ENCODE data around the gene TMEM72.

DNA sequence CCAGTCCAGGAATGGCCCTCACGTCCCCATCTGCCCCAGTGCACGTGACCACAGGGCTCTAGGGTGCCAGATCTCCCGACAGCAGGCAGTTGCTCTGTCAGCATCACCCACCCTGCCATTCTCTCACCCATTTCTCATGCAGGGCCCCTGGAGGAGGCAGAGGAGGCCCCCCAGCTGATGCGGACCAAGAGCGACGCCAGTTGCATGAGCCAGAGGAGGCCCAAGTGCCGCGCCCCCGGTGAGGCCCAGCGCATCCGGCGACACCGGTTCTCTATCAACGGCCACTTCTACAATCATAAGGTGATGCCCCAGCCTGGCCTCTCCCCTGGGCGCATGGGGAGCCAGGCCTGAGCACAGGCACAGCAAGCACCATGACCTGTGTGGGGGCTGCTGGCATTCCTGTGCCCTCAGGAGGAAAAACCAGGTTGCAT lies 73.5 kb downstream of the TMEM72 start:
- TF ChIP-seq, protein P1, sequence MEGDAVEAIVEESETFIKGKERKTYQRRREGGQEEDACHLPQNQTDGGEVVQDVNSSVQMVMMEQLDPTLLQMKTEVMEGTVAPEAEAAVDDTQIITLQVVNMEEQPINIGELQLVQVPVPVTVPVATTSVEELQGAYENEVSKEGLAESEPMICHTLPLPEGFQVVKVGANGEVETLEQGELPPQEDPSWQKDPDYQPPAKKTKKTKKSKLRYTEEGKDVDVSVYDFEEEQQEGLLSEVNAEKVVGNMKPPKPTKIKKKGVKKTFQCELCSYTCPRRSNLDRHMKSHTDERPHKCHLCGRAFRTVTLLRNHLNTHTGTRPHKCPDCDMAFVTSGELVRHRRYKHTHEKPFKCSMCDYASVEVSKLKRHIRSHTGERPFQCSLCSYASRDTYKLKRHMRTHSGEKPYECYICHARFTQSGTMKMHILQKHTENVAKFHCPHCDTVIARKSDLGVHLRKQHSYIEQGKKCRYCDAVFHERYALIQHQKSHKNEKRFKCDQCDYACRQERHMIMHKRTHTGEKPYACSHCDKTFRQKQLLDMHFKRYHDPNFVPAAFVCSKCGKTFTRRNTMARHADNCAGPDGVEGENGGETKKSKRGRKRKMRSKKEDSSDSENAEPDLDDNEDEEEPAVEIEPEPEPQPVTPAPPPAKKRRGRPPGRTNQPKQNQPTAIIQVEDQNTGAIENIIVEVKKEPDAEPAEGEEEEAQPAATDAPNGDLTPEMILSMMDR (IDR thresholded peaks at IDR 0.05; ENCODE audit: borderline replicate concordance, extremely low read depth, low read length, poor library complexity, severe bottlenecking), result no peak
- no peak for TF ChIP-seq EZH2 (IDR thresholded peaks at IDR 0.05; ENCODE audit: borderline replicate concordance, low read depth, low read length, severe bottlenecking)

All from DND-41 (cell line).